H1 (cell line): Measurements from ENCODE around the gene IL10. TPM values are rescaled to one million over a fixed set of nuclear protein-coding genes. Genes with fewer than 3 reads are reported as not detected.

Experiments used
- CTCF ChIA-PET: fragments of 300-600 bp; sonication (Branson Sonifier 250); formaldehyde crosslinking; loops from one replicate; lab custom pipeline; 2021; ENCODE audit not compliant: partially characterized antibody; lab: Charles Lee
- POLR2A ChIA-PET: fragments of 300-600 bp; sonication (Branson Sonifier 250); formaldehyde crosslinking; loops from one replicate; lab custom pipeline; 2021; ENCODE audit warnings: inconsistent platforms; ENCODE audit not compliant: partially characterized antibody; lab: Charles Lee
- DNase-seq, 2 experiments: peaks; one replicate each; pipeline versions ENCODE4 v3.0.0 to v3.0.0-alpha.2; 2010 to 2022; ENCODE audit warnings: low spot score in 2 of 2, low read depth in 1 of 2, mixed read lengths in 1 of 2
- FAIRE-seq: peaks from 2 replicates; lab custom pipeline; 2011; peaks lifted over from hg19 to GRCh38; lab: Jason Lieb, UNC
- H2AFZ ChIP-seq: 2 replicates; pipeline ENCODE4 v1.8.1; 2012; ENCODE audit warnings: low read length, inconsistent platforms
- H2AK5ac ChIP-seq: 2 replicates; pipeline ENCODE4 v1.6.1; 2013; ENCODE audit warnings: low read depth, low read length
- H2BK120ac ChIP-seq: replicated peaks from 2 replicates; pipeline ENCODE3; 2013; ENCODE audit warnings: low read depth, low read length, inconsistent platforms
- H2BK12ac ChIP-seq: 2 replicates; pipeline ENCODE4 v1.6.1; 2013; ENCODE audit warnings: low read depth, low read length
- H2BK15ac ChIP-seq: 2 replicates; pipeline ENCODE4 v1.6.1; 2013; ENCODE audit warnings: low read length
- H2BK20ac ChIP-seq: 2 replicates; pipeline ENCODE4 v1.6.1; 2013; ENCODE audit warnings: low read length
- H2BK5ac ChIP-seq: 2 replicates; pipeline ENCODE4 v1.6.1; 2013; ENCODE audit warnings: low read depth, low read length
- H3K14ac ChIP-seq: 2 replicates; pipeline ENCODE4 v1.6.1; 2013; ENCODE audit warnings: inconsistent platforms; ENCODE audit not compliant: insufficient read length
- H3K18ac ChIP-seq: 2 replicates; pipeline ENCODE4 v1.6.1; 2013; ENCODE audit warnings: low read length; ENCODE audit errors: extremely low read depth
- H3K23ac ChIP-seq: 2 replicates; pipeline ENCODE4 v1.6.1; 2013; ENCODE audit warnings: inconsistent platforms; ENCODE audit not compliant: insufficient read length
- H3K23me2 ChIP-seq: 2 replicates; pipeline ENCODE4 v1.6.1; 2013; ENCODE audit warnings: low read depth, low read length
- H3K27ac ChIP-seq: 2 replicates; pipeline ENCODE4 v1.6.1; 2011; ENCODE audit warnings: low read depth, low read length, inconsistent platforms
- H3K27me3 ChIP-seq, 4 experiments: replicated peaks in 1 of 4; 1 replicate in 1 of 4; 2 replicates in 3 of 4; pipeline versions ENCODE4 v1.6.1 to v1.8.1; 2011 to 2013; ENCODE audit warnings: low read length in 3 of 4, mild to moderate bottlenecking in 3 of 4, inconsistent platforms in 2 of 4, mixed read lengths in 2 of 4, moderate library complexity in 1 of 4; ENCODE audit not compliant: control insufficient read depth in 3 of 4, insufficient read depth in 3 of 4; ENCODE audit errors: extremely low read depth in 1 of 4
- H3K36me3 ChIP-seq, 4 experiments: 2 replicates each; pipeline versions ENCODE4 v1.6.1 to v1.8.1; 2011 to 2013; ENCODE audit warnings: mild to moderate bottlenecking in 4 of 4, low read length in 3 of 4, moderate library complexity in 2 of 4, control low read depth in 1 of 4, inconsistent platforms in 1 of 4; ENCODE audit not compliant: insufficient read depth in 4 of 4, control insufficient read depth in 2 of 4
- H3K4ac ChIP-seq: replicated peaks from 2 replicates; pipeline ENCODE3; 2013; ENCODE audit warnings: low read length, low read depth, mixed read lengths, inconsistent platforms; ENCODE audit not compliant: insufficient read length
- H3K4me1 ChIP-seq, 4 experiments: replicated peaks in 1 of 4; 1 replicate in 1 of 4; 2 replicates in 3 of 4; pipeline versions ENCODE4 v1.6.1 to v1.8.1; 2011 to 2013; ENCODE audit warnings: low read length in 3 of 4, inconsistent platforms in 2 of 4, mixed read lengths in 1 of 4; ENCODE audit not compliant: insufficient read depth in 4 of 4, control insufficient read depth in 3 of 4
- H3K4me2 ChIP-seq, 2 experiments: 2 replicates each; pipeline versions ENCODE4 v1.6.1 to v1.8.1; 2011 to 2013; ENCODE audit warnings: low read depth in 2 of 2, low read length in 2 of 2, control low read depth in 1 of 2, inconsistent platforms in 1 of 2, mild to moderate bottlenecking in 1 of 2; ENCODE audit not compliant: insufficient read depth in 1 of 2
- H3K4me3 ChIP-seq, 4 experiments: fragments of 200-600, 300-600 bp in 1 of 4; sonication (generic), shearing (Covaris generic), sonication (Bioruptor Twin) in 1 of 4; 2 replicates each; pipeline versions ENCODE4 v1.5.1 to v1.8.1; 2011 to 2016; ENCODE audit warnings: low read length in 4 of 4, low read depth in 3 of 4, control low read depth in 2 of 4, inconsistent platforms in 2 of 4, mild to moderate bottlenecking in 2 of 4, mixed read lengths in 1 of 4, moderate library complexity in 1 of 4; ENCODE audit not compliant: insufficient read depth in 2 of 4; ENCODE audit errors: extremely low read depth in 1 of 4
- H3K56ac ChIP-seq: replicated peaks from 2 replicates; pipeline ENCODE3; 2013; ENCODE audit warnings: low read depth, mild to moderate bottlenecking, mixed read lengths, low read length, inconsistent platforms; ENCODE audit not compliant: insufficient read length
- H3K79me1 ChIP-seq: 2 replicates; pipeline ENCODE4 v1.6.1; 2013; ENCODE audit warnings: low read depth, low read length, control low read depth
- H3K79me2 ChIP-seq, 2 experiments: 2 replicates each; pipeline versions ENCODE4 v1.6.1 to v1.8.1; 2012 to 2013; ENCODE audit warnings: low read length in 2 of 2, mild to moderate bottlenecking in 2 of 2, inconsistent platforms in 1 of 2; ENCODE audit not compliant: insufficient read depth in 2 of 2, control insufficient read depth in 1 of 2
- H3K9ac ChIP-seq, 4 experiments: replicated peaks in 1 of 4; 1 replicate in 1 of 4; 2 replicates in 3 of 4; pipeline versions ENCODE4 v1.6.1 to v1.8.1; 2011 to 2013; ENCODE audit warnings: low read depth in 3 of 4, low read length in 3 of 4, control low read depth in 2 of 4, mild to moderate bottlenecking in 2 of 4, moderate library complexity in 2 of 4, inconsistent platforms in 1 of 4; ENCODE audit errors: extremely low read depth in 1 of 4
- H3K9me3 ChIP-seq, 2 experiments: 2 replicates each; pipeline versions ENCODE4 v1.6.1 to v1.8.1; 2012 to 2013; ENCODE audit warnings: mild to moderate bottlenecking in 2 of 2, moderate library complexity in 2 of 2, control low read depth in 1 of 2, inconsistent platforms in 1 of 2, low read depth in 1 of 2, low read length in 1 of 2, mixed read lengths in 1 of 2; ENCODE audit not compliant: insufficient read depth in 2 of 2
- H4K20me1 ChIP-seq, 2 experiments: replicated peaks in 1 of 2; 2 replicates each; pipeline versions ENCODE3 to v1.8.1; 2011 to 2013; ENCODE audit warnings: inconsistent platforms in 2 of 2, low read length in 2 of 2, mild to moderate bottlenecking in 1 of 2; ENCODE audit not compliant: insufficient read depth in 2 of 2, control insufficient read depth in 1 of 2
- H4K5ac ChIP-seq: 2 replicates; pipeline ENCODE4 v1.6.1; 2013; ENCODE audit warnings: low read length, low read depth, mixed read lengths, inconsistent platforms; ENCODE audit not compliant: insufficient read length
- H4K8ac ChIP-seq: 2 replicates; pipeline ENCODE4 v1.8.0; 2013; ENCODE audit warnings: mild to moderate bottlenecking, moderate library complexity, low read length, inconsistent platforms; ENCODE audit not compliant: insufficient read depth; ENCODE audit errors: extremely low read depth
- H4K91ac ChIP-seq: replicated peaks from 2 replicates; pipeline ENCODE3; 2013; ENCODE audit warnings: low read length, mixed read lengths, inconsistent platforms; ENCODE audit not compliant: insufficient read length
- BACH1 ChIP-seq: IDR thresholded peaks from 2 replicates; pipeline ENCODE4 v1.6.1; 2012; ENCODE audit warnings: low read length, improper control_type of control experiment
- CHD1 ChIP-seq: IDR thresholded peaks from 2 replicates; pipeline ENCODE4 v1.6.1; 2012; ENCODE audit warnings: low read depth, low read length, improper control_type of control experiment
- EGR1 ChIP-seq: IDR thresholded peaks from 2 replicates; pipeline ENCODE4 v1.6.1; 2011; ENCODE audit warnings: low read depth, low read length, borderline replicate concordance
- EP300 ChIP-seq, 2 experiments: IDR thresholded peaks; 1 replicate in 1 of 2; 2 replicates in 1 of 2; pipeline ENCODE4 v1.6.1; 2011 to 2012; ENCODE audit warnings: low read depth in 2 of 2, low read length in 2 of 2, mild to moderate bottlenecking in 2 of 2, borderline replicate concordance in 1 of 2, inconsistent platforms in 1 of 2, moderate library complexity in 1 of 2
- KDM5A ChIP-seq: fragments of 200-600 bp; IDR thresholded peaks from 2 replicates; pipeline ENCODE4 v1.7.1; 2012; ENCODE audit warnings: mild to moderate bottlenecking, low read length, inconsistent platforms, mixed read lengths
- RBBP5 ChIP-seq: IDR thresholded peaks from 2 replicates; pipeline ENCODE4 v1.7.1; 2012; ENCODE audit warnings: low read depth, mild to moderate bottlenecking, inconsistent platforms, low read length, moderate library complexity, borderline replicate concordance
- RFX5 ChIP-seq: IDR thresholded peaks from 2 replicates; pipeline ENCODE4 v1.6.1; 2011; ENCODE audit warnings: low read depth, low read length, improper control_type of control experiment, borderline replicate concordance
- RXRA ChIP-seq: IDR thresholded peaks from 2 replicates; pipeline ENCODE4 v1.6.1; 2011; ENCODE audit warnings: low read depth, mild to moderate bottlenecking, low read length, moderate library complexity; ENCODE audit not compliant: insufficient read depth
- SIRT6 ChIP-seq: IDR thresholded peaks from one replicate; pipeline ENCODE4 v1.7.1; 2012; ENCODE audit warnings: low read length, inconsistent platforms
- SRF ChIP-seq: IDR thresholded peaks from 2 replicates; pipeline ENCODE4 v1.6.1; 2011; ENCODE audit warnings: mild to moderate bottlenecking, low read depth, low read length, moderate library complexity
- TAF1 ChIP-seq: IDR thresholded peaks from 2 replicates; pipeline ENCODE4 v1.6.1; 2011; ENCODE audit warnings: mild to moderate bottlenecking, low read depth, low read length
- TBP ChIP-seq: IDR thresholded peaks from 2 replicates; pipeline ENCODE4 v1.6.1; 2011; ENCODE audit warnings: low read depth, low read length, improper control_type of control experiment
- ZNF274 ChIP-seq: IDR thresholded peaks from 2 replicates; pipeline ENCODE4 v1.7.0; 2012; ENCODE audit warnings: low read length, borderline replicate concordance; ENCODE audit errors: extremely low read depth
- WGBS, 2 experiments: shearing (Covaris generic) in 1 of 2; methylation state at CpG; one replicate each; pipeline versions ENCODE4 v1.1.6 to v1.1.7; 2013 to 2015; ENCODE audit warnings: low lambda C conversion rate in 2 of 2, mixed read lengths in 2 of 2, inconsistent platforms in 1 of 2, low coverage in 1 of 2, missing lambda C conversion rate in 1 of 2; ENCODE audit not compliant: insufficient replicate concordance in 2 of 2, insufficient coverage in 1 of 2, insufficient read length in 1 of 2; ENCODE audit errors: extremely low coverage in 1 of 2, missing lambda C conversion rate in 1 of 2; 5-methylcytosine and 5-hydroxymethylcytosine counted together
- polyA plus RNA-seq, 7 experiments: library from polyadenylated mRNA; depleted of rRNA in 3 of 7; stranded (reverse) in 5 of 7; unstranded in 2 of 7; fragments of >200 nt in 5 of 7; fragments of 200-250 nt in 2 of 7; gene quantifications; 1 replicate in 5 of 7; 2 replicates in 1 of 7; 4 replicates in 1 of 7; pipeline versions ENCODE4 v1.2.1 to v1.2.3, GENCODE V29; 2011 to 2013; ENCODE audit warnings: missing spikeins in 2 of 7, mixed read lengths in 2 of 7
- total RNA-seq: library from RNA; stranded (reverse); fragmentation: NEBNext Ultra II Directional; extraction: Animal tissue kit (Norgen Biotek cat#: 25700); gene quantifications from 2 replicates; pipeline ENCODE4 v1.2.1, GENCODE V29; 2021

The IL10 gene
- total and polyA plus RNA-seq, 2 of the 8 experiments (the other 6 are each of a cell fraction or from before 2014, with no cell fraction given): not detected

GRCh38 chr1:206793620-206794019, 21.3 kb upstream of the IL10 start:
- Histone ChIP-seq H2AFZ (no peak overlapping the region), H3K9me3 (no peaks in the 10 kb centered on the region), H4K91ac (no peak overlapping the region), H3K36me3 (no peaks in the 10 kb centered on the region), H3K23ac (no peak overlapping the region), H3K18ac (no peak overlapping the region), H2BK5ac (no peak overlapping the region), H4K8ac (no peak overlapping the region), H3K4ac (no peak overlapping the region), H3K27ac (no peak overlapping the region), H3K23me2 (no peaks in the 10 kb centered on the region), H2BK12ac (no peak overlapping the region), H2BK20ac (no peak overlapping the region), H3K4me1 (no peaks in the 10 kb centered on the region), H3K56ac (no peak overlapping the region), H3K4me3 (no peak overlapping the region), H3K14ac (no peak overlapping the region), H3K27me3 (no peaks in the 10 kb centered on the region; a peak in 2 of 7 replicates), H2BK15ac (no peak overlapping the region), H2AK5ac (no peak overlapping the region), H4K5ac (no peak overlapping the region), H4K20me1 (no peaks in the 10 kb centered on the region), H3K79me2 (no peaks in the 10 kb centered on the region), H2BK120ac (no peak overlapping the region), H3K9ac (no peak overlapping the region), H3K79me1 (no peaks in the 10 kb centered on the region), H3K4me2 (no peak overlapping the region)
- TF ChIP-seq RFX5 (no peak), BACH1 (no peak), SRF (no peak), SIRT6 (no peak), TAF1 (no peak), TBP (no peak), ZNF274 (no peak), CHD1 (no peak), KDM5A (no peak), EGR1 (no peak), EP300 (IDR thresholded peaks at IDR 0.05; ENCODE audit: borderline replicate concordance in 1 of 2, low read depth in 2 of 2, low read length in 2 of 2) (no peak), RBBP5 (no peak), RXRA (no peak)
- WGBS, 2 experiments: 78% methylated on average over 7 of the region's 7 CpGs; no CpG with 5 or more reads in 1 of the 2 experiments
- FAIRE-seq (no peak), DNase-seq (no peak)
- CTCF ChIA-PET: interaction anchor here (0.8 to 2.5 kb wide), 7 partner anchors 8 to 142 kb away, joined by 3 to 15 read pairs (median 3); no protein-coding TSS in a partner anchor
- POLR2A ChIA-PET: interaction anchor here (0.7 kb wide), 1 partner anchor 991 kb away, joined by 3 read pairs; no protein-coding TSS in a partner anchor
